IMR-90 (cell line): ENCODE measurements around the gene DRAXIN.

Source experiments
- CTCF ChIP-seq: conservative IDR thresholded peaks from 2 replicates; pipeline ENCODE4 v1.5.1; 2012; ENCODE audit warnings: mild to moderate bottlenecking, low read depth, low read length, improper control_type of control experiment
- FOS ChIP-seq: fragments of 150-350 bp; IDR thresholded peaks from 2 replicates; pipeline ENCODE4 v1.6.1; 2016; ENCODE audit warnings: low read depth, low read length
- MAFK ChIP-seq: IDR thresholded peaks from 2 replicates; pipeline ENCODE4 v1.6.1; 2012; ENCODE audit warnings: low read depth, low read length, improper control_type of control experiment
- MXI1 ChIP-seq: IDR thresholded peaks from 2 replicates; pipeline ENCODE4 v1.6.1; 2012; ENCODE audit warnings: low read depth, mild to moderate bottlenecking, low read length, moderate library complexity, borderline replicate concordance
- POLR2A ChIP-seq: IDR thresholded peaks from 2 replicates; pipeline ENCODE4 v1.6.1; 2012; ENCODE audit warnings: mild to moderate bottlenecking, low read depth, low read length
- RAD21 ChIP-seq: IDR thresholded peaks from 2 replicates; pipeline ENCODE4 v1.6.1; 2012; ENCODE audit warnings: low read length, improper control_type of control experiment
- RCOR1 ChIP-seq: IDR thresholded peaks from 2 replicates; pipeline ENCODE4 v1.6.1; 2012; ENCODE audit warnings: mild to moderate bottlenecking, low read length, improper control_type of control experiment; ENCODE audit not compliant: insufficient replicate concordance
- USF2 ChIP-seq: fragments of 150-350 bp; IDR thresholded peaks from 2 replicates; pipeline ENCODE4 v1.6.1; 2017; ENCODE audit warnings: mild to moderate bottlenecking, antibody characterized with exemption, low read length, low read depth

GRCh38 chr1:11733306-11733705 is 41.8 kb downstream of the DRAXIN start:
- TF ChIP-seq USF2 (no peak), MAFK (no peak), MXI1 (no peak), FOS (no peak), RAD21 (no peak), CTCF (no peak), POLR2A (no peak), RCOR1 (no peak)
